Stimulated activated CD8-positive, alpha-beta memory T cell treated with anti-CD3 and anti-CD28 coated beads, Interleukin-12 subunit alpha, Interleukin-12 subunit beta, amount 100 ng/mL, for 24 hours (primary cell): ENCODE results near the gene SPTLC1.
"Not testable (repeated sequence)": the region's sequence is repeated elsewhere in the genome, so short reads cannot be mapped to it uniquely, and the experiment has no call there.

Experiments used
- DNase-seq: peaks from one replicate; pipeline ENCODE4 v3.0.0-alpha.2; 2020; ENCODE audit errors: extremely low read depth

Gene SPTLC1

GRCh38 chr9:92033307-92033706, 81.9 kb downstream of the SPTLC1 start:
- no peak for DNase-seq

- DNase-seq: no peak
Measured at GRCh38 chr9:92032891-92033290, 82.3 kb downstream of the SPTLC1 start.

- no peak for DNase-seq
Measured at GRCh38 chr9:92030367-92030766, 84.8 kb downstream of the SPTLC1 start.

GRCh38 chr9:92029553-92029952, 85.7 kb downstream of the SPTLC1 start:
- no peak for DNase-seq

GRCh38 chr9:92026206-92027002, 88.8 kb downstream of the SPTLC1 start:
- no peak for DNase-seq

GRCh38 chr9:92021785-92022541, 93.2 kb downstream of the SPTLC1 start:
- not testable (repeated sequence) for DNase-seq

- no peak for DNase-seq
Measured at GRCh38 chr9:92019658-92020057, 95.6 kb downstream of the SPTLC1 start.

- DNase-seq: no peak
Measured at GRCh38 chr9:92010705-92011536, 104.3 kb downstream of the SPTLC1 start.

GRCh38 chr9:92010253-92010652, 105.0 kb downstream of the SPTLC1 start:
- DNase-seq: not testable (repeated sequence)

GRCh38 chr9:92008041-92008440, 107.2 kb downstream of the SPTLC1 start:
- no peak for DNase-seq

- no peak for DNase-seq
Measured at GRCh38 chr9:92004045-92004392, 111.2 kb downstream of the SPTLC1 start.

GRCh38 chr9:92003308-92004044, 111.7 kb downstream of the SPTLC1 start:
- DNase-seq: no peak

GRCh38 chr9:92001948-92002347, 113.3 kb downstream of the SPTLC1 start:
- DNase-seq: not testable (repeated sequence)

- no peak for DNase-seq
Measured at GRCh38 chr9:92001244-92001643, 114.0 kb downstream of the SPTLC1 start.

- no peak for DNase-seq
Measured at GRCh38 chr9:91995000-91995655, 120.1 kb downstream of the SPTLC1 start.

GRCh38 chr9:91994422-91994821, 120.8 kb downstream of the SPTLC1 start:
- DNase-seq: no peak

- no peak for DNase-seq
Measured at GRCh38 chr9:91992461-91993041, 122.7 kb downstream of the SPTLC1 start.

GRCh38 chr9:91991721-91992341, 123.4 kb downstream of the SPTLC1 start:
- no peak for DNase-seq

- no peak for DNase-seq
Measured at GRCh38 chr9:91986248-91986647, 129.0 kb downstream of the SPTLC1 start.

GRCh38 chr9:91985692-91986091, 129.5 kb downstream of the SPTLC1 start:
- DNase-seq: no peak
